ENCODE results near the gene VPS8.

DNA sequence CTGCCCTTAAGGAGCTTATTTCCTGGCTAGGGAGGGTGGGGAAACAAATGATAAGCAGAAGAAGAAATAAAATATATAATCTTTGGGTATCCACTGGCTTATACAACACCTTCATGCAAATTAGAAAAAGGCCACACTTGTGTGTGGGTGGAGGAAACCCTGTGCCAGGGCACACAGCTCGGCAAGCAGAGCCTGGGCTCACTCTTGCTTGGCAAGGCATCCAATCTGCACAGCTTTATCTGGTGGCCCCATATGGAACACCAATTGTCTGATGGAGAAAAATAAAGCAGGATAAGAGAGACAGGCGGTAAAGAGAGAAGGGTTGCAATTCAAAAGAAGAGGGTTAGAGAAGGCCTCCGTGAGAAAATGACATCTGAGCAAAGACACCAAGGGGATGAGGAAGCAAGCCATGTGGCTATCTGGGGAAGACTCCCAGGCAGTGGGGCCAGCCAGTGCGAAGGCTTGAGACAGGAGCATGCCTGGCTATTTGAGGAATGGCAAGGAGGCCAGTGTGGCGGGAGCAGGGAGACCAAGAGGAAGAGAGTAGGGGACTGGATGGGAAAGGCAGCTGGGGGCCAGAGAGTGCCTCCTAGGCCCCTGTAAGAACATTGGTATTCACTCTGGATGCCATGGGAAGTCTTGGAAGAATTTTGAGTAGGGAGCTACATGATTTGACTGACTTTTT is 22.5 kb upstream of the VPS8 start:
- TF ChIP-seq EP300 (IDR thresholded peaks at IDR 0.05) (no peak), CTCF (IDR thresholded peaks at IDR 0.05) (no peak), POLR2AphosphoS5 (IDR thresholded peaks at IDR 0.05) (no peak)
